Gastroesophageal sphincter (tissue), 3 donors: ENCODE data around the gene AXIN2.

Experiments
- CTCF ChIP-seq, 4 experiments: fragments of 200-600 bp in 2 of 4; fragments of 450-650 bp in 2 of 4; sonication (generic) in 1 of 4; IDR thresholded peaks; one replicate each; pipeline ENCODE4 v1.5.1; 2017 to 2019; ENCODE audit warnings: antibody characterized with exemption in 4 of 4, mild to moderate bottlenecking in 2 of 4, moderate library complexity in 2 of 4
- POLR2A ChIP-seq, 2 donors: fragments of 450-650 bp; IDR thresholded peaks; one replicate each; pipeline ENCODE4 v1.6.1; 2017; ENCODE audit warnings: antibody characterized with exemption in 2 of 2, mild to moderate bottlenecking in 2 of 2, moderate library complexity in 1 of 2

- TF ChIP-seq CTCF (IDR thresholded peaks at IDR 0.05) (no peak), POLR2A (IDR thresholded peaks at IDR 0.05) (no peak)
Measured at GRCh38 chr17:65558683-65559460, 2.6 kb downstream of the AXIN2 start.
